ENCODE data around the gene IL13.

- no peak for TF ChIP-seq CTCF (conservative IDR thresholded peaks at IDR 0.05; ENCODE audit: low read length)
- TF ChIP-seq EZH2phosphoT487 (IDR thresholded peaks at IDR 0.05; ENCODE audit: borderline replicate concordance, low read depth, low read length): no peak
Measured at GRCh38 chr5:132639706-132640130, 18.3 kb upstream of the IL13 start.
